ENCODE measurements around the gene PAGE3. TPM values are rescaled to one million over a fixed set of nuclear protein-coding genes. Genes with fewer than 3 reads are reported as not detected.

PAGE3 gene
- not detected for polyA plus RNA-seq (ENCODE audit: insufficient read length in 4 of 4)

GRCh38 chrX:55264816-55265215 lies at the start of gene PAGE3:
PAGE3 (minus strand) TSS chrX:55264916; CDS start chrX:55263903, 1,013 bp downstream.
- DNase-seq (ENCODE audit: low read depth in 4 of 4, low spot score in 3 of 4) = no peak

GRCh38 chrX:55312655-55313054 lies 47.9 kb upstream of the PAGE3 start:
- DNase-seq (ENCODE audit: low read depth in 4 of 4, low spot score in 3 of 4) = no peak

GRCh38 chrX:55290963-55291362 lies 26.2 kb upstream of the PAGE3 start:
- no peak for DNase-seq (ENCODE audit: low read depth in 4 of 4, low spot score in 3 of 4)

- DNase-seq (ENCODE audit: low read depth in 4 of 4, low spot score in 3 of 4) = no peak
These were observed 15.1 kb upstream of the PAGE3 start for GRCh38 chrX:55279832-55280231.

- no peak for DNase-seq (ENCODE audit: low read depth in 4 of 4, low spot score in 3 of 4)
These were observed 3.9 kb downstream of the PAGE3 start for GRCh38 chrX:55260806-55261205.

- DNase-seq (ENCODE audit: low read depth in 4 of 4, low spot score in 3 of 4) = no peak
These were observed 11.2 kb downstream of the PAGE3 start for GRCh38 chrX:55253528-55253927.

GRCh38 chrX:55240788-55241340 lies 23.9 kb downstream of the PAGE3 start:
- DNase-seq (ENCODE audit: low read depth in 4 of 4, low spot score in 3 of 4) = peak in 1 of 4 donors; percentile 17

GRCh38 chrX:55220119-55220794 lies 44.5 kb downstream of the PAGE3 start, which contains the start of gene PAGE5:
PAGE5 (plus strand) TSS chrX:55220346; CDS start chrX:55221383, 1,037 bp downstream.
- no peak for DNase-seq (ENCODE audit: low read depth in 4 of 4, low spot score in 3 of 4)

- no peak for DNase-seq (ENCODE audit: low read depth in 4 of 4, low spot score in 3 of 4)
These were observed 51.3 kb downstream of the PAGE3 start for GRCh38 chrX:55213381-55213780.

- no peak for DNase-seq (ENCODE audit: low read depth in 4 of 4, low spot score in 3 of 4)
These were observed 53.6 kb downstream of the PAGE3 start for GRCh38 chrX:55210931-55211677.

Other genes starting within 250 kb of the PAGE3 start
- 100 to 1,000 TPM in 1 of 4 donors, 10 to 100 TPM in 3; 11.7 to 234 (median 13.0) TPM for gene ALAS2, start 233.9 kb downstream of the PAGE3 start, polyA plus RNA-seq (ENCODE audit: insufficient read length in 4 of 4)
- gene PAGE2B, start 189.9 kb downstream of the PAGE3 start, polyA plus RNA-seq (ENCODE audit: insufficient read length in 4 of 4) = under 1 TPM in 1 of 4 donors, not detected in 3; 0.66 TPM
- gene PAGE2, start 175.9 kb downstream of the PAGE3 start, polyA plus RNA-seq (ENCODE audit: insufficient read length in 4 of 4) = not detected
- not detected for gene PAGE5, start 44.6 kb downstream of the PAGE3 start, polyA plus RNA-seq (ENCODE audit: insufficient read length in 4 of 4)
- gene MAGEH1, start 187.2 kb upstream of the PAGE3 start, polyA plus RNA-seq (ENCODE audit: insufficient read length in 4 of 4) = 10 to 100 TPM; 67.6 to 92.9 (median 76.1) TPM
- gene USP51, start 224.9 kb upstream of the PAGE3 start, polyA plus RNA-seq (ENCODE audit: insufficient read length in 4 of 4) = 10 to 100 TPM in 3 of 4 donors, 1 to 10 TPM in 1; 6.6 to 13.1 (median 11.8) TPM